ENCODE results near the gene CPE.

DNA sequence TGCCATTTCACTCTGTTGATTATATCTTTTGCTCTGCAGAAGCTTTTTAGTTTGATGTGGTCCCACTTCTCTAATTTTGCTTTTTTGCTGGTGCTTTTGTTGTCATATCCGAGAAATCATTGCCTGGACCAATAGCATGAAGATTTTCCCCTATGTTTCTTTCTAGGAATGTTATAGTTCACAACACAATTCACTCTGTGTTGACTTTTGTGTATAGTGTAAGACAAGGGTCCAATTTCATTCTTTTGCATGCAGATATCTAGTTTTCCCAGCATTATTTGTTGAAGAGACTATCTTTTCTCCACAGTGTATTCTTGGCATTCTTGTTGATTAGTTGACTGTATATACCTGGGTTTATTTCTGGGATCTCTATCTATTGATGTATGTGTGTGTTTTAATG lies 8.3 kb upstream of the CPE start:
- TF ChIP-seq EZH2 (IDR thresholded peaks at IDR 0.05) (no peak), POLR2AphosphoS5 (IDR thresholded peaks at IDR 0.05; ENCODE audit: borderline replicate concordance, low read depth, low read length) (no peak), FOXP2 (optimal IDR thresholded peaks at IDR 0.05; ENCODE audit: control extremely low read depth, extremely low read length, insufficient read depth) (no peak)

Data from SK-N-MC (cell line).